ENCODE measurements around the gene EYA2. TPM values are rescaled to one million over a fixed set of nuclear protein-coding genes. Genes with fewer than 3 reads are reported as not detected.

EYA2 gene
- total and polyA plus RNA-seq, 4 donors: 0.17 to 0.54 (median 0.23) TPM; not detected in 1

DNA sequence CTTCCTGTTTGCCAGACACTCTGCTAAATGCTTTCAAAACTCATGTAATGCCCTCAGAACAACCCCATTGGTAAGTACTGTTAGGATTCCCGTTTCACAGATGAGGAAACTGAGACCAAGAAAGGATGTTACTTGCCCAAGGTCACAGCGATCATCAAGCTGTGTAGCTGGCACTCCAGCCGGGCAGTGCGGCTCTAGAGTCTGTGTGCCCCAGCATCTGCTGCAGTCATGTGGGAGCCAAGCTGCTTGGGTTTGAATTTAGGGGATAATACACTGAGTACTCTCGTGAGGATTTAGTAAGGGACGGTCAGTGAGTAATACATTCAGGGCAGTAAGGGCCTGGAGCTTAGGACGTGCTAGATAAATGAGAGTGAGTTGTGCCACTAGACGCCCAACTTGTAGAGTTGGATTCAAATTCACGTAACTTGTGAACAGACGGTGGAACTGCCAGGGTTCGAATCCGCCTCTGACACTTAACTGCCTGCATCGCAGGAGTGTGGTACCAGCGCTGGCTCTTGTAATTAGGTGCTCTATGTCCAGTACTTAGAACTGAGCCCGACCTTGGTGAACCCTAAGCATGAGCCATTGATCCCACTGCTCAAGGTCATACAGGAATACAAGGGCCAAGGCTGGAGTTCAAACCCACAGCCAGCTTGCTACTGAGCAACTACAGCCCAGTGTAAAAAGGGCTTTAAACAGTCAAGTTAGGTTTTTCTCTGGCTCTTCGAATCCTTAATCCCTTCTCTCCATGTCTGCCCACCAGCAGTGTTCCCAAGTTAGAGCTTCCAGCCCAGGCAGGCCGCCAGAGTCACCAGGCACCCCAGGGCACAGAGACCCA is 70.2 kb downstream of the EYA2 start:
- Histone ChIP-seq H3K9me3 (ENCODE audit: control insufficient read depth in 4 of 4, low read length in 3 of 4) (no peaks in the 10 kb centered on the region), H3K27ac (ENCODE audit: low read depth in 1 of 2, low read length in 2 of 2) (no peak overlapping the region), H3K36me3 (ENCODE audit: control insufficient read depth in 4 of 4, insufficient read depth in 3 of 4, low read depth in 1 of 4, low read length in 3 of 4) (no peaks in the 10 kb centered on the region), H3K4me1 (ENCODE audit: control insufficient read depth in 4 of 4, insufficient read depth in 4 of 4, low read length in 3 of 4) (peaks cover 0 to 18% (median 8%) of the 10 kb centered on the region in 4 donors), H3K27me3 (ENCODE audit: control insufficient read depth in 4 of 4, insufficient read depth in 4 of 4, low read length in 3 of 4) (no peaks in the 10 kb centered on the region), H3K4me3 (ENCODE audit: low read depth in 1 of 3, low read length in 3 of 3) (no peak overlapping the region), H3K9ac (ENCODE audit: low read depth in 1 of 2, low read length in 2 of 2) (no peak overlapping the region)
- no peak for DNase-seq (ENCODE audit: low spot score)
- TF ChIP-seq FOXA1 (IDR thresholded peaks at IDR 0.05) (no peak), YY1 (IDR thresholded peaks at IDR 0.05) (no peak), TAF1 (conservative IDR thresholded peaks at IDR 0.05) (no peak), HNF4A (conservative IDR thresholded peaks at IDR 0.05) (peak in 1 of 2 donors; percentile 38), RXRA (IDR thresholded peaks at IDR 0.05) (peak in 1 of 2 donors; percentile 5), SP1 (IDR thresholded peaks at IDR 0.05) (no peak)
- TF ChIP-seq, protein P1, sequence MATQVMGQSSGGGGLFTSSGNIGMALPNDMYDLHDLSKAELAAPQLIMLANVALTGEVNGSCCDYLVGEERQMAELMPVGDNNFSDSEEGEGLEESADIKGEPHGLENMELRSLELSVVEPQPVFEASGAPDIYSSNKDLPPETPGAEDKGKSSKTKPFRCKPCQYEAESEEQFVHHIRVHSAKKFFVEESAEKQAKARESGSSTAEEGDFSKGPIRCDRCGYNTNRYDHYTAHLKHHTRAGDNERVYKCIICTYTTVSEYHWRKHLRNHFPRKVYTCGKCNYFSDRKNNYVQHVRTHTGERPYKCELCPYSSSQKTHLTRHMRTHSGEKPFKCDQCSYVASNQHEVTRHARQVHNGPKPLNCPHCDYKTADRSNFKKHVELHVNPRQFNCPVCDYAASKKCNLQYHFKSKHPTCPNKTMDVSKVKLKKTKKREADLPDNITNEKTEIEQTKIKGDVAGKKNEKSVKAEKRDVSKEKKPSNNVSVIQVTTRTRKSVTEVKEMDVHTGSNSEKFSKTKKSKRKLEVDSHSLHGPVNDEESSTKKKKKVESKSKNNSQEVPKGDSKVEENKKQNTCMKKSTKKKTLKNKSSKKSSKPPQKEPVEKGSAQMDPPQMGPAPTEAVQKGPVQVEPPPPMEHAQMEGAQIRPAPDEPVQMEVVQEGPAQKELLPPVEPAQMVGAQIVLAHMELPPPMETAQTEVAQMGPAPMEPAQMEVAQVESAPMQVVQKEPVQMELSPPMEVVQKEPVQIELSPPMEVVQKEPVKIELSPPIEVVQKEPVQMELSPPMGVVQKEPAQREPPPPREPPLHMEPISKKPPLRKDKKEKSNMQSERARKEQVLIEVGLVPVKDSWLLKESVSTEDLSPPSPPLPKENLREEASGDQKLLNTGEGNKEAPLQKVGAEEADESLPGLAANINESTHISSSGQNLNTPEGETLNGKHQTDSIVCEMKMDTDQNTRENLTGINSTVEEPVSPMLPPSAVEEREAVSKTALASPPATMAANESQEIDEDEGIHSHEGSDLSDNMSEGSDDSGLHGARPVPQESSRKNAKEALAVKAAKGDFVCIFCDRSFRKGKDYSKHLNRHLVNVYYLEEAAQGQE (IDR thresholded peaks at IDR 0.05): no peak
- TF ChIP-seq, protein P2, sequence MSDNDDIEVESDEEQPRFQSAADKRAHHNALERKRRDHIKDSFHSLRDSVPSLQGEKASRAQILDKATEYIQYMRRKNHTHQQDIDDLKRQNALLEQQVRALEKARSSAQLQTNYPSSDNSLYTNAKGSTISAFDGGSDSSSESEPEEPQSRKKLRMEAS (IDR thresholded peaks at IDR 0.05): no peak
- TF ChIP-seq, protein P3, sequence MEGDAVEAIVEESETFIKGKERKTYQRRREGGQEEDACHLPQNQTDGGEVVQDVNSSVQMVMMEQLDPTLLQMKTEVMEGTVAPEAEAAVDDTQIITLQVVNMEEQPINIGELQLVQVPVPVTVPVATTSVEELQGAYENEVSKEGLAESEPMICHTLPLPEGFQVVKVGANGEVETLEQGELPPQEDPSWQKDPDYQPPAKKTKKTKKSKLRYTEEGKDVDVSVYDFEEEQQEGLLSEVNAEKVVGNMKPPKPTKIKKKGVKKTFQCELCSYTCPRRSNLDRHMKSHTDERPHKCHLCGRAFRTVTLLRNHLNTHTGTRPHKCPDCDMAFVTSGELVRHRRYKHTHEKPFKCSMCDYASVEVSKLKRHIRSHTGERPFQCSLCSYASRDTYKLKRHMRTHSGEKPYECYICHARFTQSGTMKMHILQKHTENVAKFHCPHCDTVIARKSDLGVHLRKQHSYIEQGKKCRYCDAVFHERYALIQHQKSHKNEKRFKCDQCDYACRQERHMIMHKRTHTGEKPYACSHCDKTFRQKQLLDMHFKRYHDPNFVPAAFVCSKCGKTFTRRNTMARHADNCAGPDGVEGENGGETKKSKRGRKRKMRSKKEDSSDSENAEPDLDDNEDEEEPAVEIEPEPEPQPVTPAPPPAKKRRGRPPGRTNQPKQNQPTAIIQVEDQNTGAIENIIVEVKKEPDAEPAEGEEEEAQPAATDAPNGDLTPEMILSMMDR (IDR thresholded peaks at IDR 0.05; ENCODE audit: low read depth, low read length, missing input control): no peak
- WGBS: 90% methylated on average over 17 of the region's 17 CpGs

DNA sequence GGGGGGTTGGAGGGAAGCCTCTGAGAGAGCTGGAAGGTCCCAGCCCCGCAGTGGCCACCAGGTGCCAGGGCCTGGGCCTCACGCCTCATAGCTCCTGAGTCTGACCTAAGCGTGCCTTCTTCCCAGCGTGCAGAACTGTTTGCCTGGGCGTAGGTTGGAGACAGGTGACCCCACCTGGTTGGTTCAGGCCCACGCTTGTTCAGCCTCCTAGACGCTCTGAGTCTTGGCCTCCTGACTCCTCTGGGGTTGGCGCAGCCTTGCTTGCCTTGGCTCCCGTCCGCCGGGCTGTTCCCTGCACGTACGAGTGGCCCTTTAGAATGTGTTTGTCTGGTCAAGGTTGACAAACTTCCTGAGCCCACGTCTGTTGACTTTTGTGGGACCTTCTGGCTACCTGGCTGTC is 70.8 kb downstream of the EYA2 start:
- no peak overlapping the region for H3K27ac ChIP-seq (ENCODE audit: low read depth in 1 of 2, low read length in 2 of 2)
- H3K9me3 ChIP-seq (ENCODE audit: control insufficient read depth in 4 of 4, low read length in 3 of 4): no peaks in the 10 kb centered on the region
- H3K27me3 ChIP-seq (ENCODE audit: control insufficient read depth in 4 of 4, insufficient read depth in 4 of 4, low read length in 3 of 4): no peaks in the 10 kb centered on the region
- no peak for DNase-seq (ENCODE audit: low spot score)
- WGBS: 46% methylated on average over 14 of the region's 14 CpGs
- no peak overlapping the region for H3K4me3 ChIP-seq (ENCODE audit: low read depth in 1 of 3, low read length in 3 of 3)
- no peaks in the 10 kb centered on the region for H3K36me3 ChIP-seq (ENCODE audit: control insufficient read depth in 4 of 4, insufficient read depth in 3 of 4, low read depth in 1 of 4, low read length in 3 of 4)
- TF ChIP-seq RAD21 (IDR thresholded peaks at IDR 0.05): peak in 1 of 2 donors; percentile 8
- peak in 1 of 2 donors; percentile 62 for TF ChIP-seq RXRA (IDR thresholded peaks at IDR 0.05)
- peak in 1 of 2 donors; percentile 49 for TF ChIP-seq HNF4A (conservative IDR thresholded peaks at IDR 0.05)
- no peak for TF ChIP-seq EGR1 (IDR thresholded peaks at IDR 0.05; ENCODE audit: low read depth in 2 of 2)
- TF ChIP-seq YY1 (IDR thresholded peaks at IDR 0.05): peak; percentile 31
- no peak overlapping the region for H3K9ac ChIP-seq (ENCODE audit: low read depth in 1 of 2, low read length in 2 of 2)
- H3K4me1 ChIP-seq (ENCODE audit: control insufficient read depth in 4 of 4, insufficient read depth in 4 of 4, low read length in 3 of 4): peaks cover 0 to 18% (median 8%) of the 10 kb centered on the region in 4 donors
